Lower leg skin (tissue), 3 donors: ENCODE measurements around the gene MEGF8.

Experiments used
- POLR2A ChIP-seq, 2 donors: fragments of 450-650 bp; IDR thresholded peaks; one replicate each; pipeline ENCODE4 v1.6.1; 2016 to 2017; ENCODE audit warnings: antibody characterized with exemption in 2 of 2, mild to moderate bottlenecking in 1 of 2, moderate library complexity in 1 of 2
- TF ChIP-seq, protein P1 (sequence below), 3 donors: fragments of 450-650 bp; IDR thresholded peaks; one replicate each; pipeline ENCODE4 v1.5.1; 2016; ENCODE audit warnings: antibody characterized with exemption in 3 of 3, mild to moderate bottlenecking in 3 of 3, moderate library complexity in 2 of 3

DNA sequence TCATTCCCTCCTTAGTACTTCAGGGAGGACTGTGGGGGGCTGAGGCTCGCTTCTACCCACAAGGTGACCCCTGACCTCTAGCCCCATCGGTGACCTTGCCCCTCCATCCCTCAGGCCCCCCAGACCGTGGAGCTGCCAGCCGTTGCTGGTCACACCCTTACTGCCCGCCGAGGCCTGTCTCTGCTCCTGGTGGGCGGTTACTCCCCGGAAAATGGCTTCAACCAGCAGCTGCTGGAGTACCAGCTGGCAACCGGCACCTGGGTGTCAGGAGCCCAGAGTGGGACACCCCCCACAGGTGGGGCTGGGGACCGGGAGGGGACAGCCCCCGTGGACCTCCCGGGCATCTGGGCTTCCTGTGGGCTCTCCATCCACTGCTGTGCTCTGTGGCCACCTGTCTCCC, 31.9 kb downstream of the MEGF8 start:
- TF ChIP-seq, protein P1, sequence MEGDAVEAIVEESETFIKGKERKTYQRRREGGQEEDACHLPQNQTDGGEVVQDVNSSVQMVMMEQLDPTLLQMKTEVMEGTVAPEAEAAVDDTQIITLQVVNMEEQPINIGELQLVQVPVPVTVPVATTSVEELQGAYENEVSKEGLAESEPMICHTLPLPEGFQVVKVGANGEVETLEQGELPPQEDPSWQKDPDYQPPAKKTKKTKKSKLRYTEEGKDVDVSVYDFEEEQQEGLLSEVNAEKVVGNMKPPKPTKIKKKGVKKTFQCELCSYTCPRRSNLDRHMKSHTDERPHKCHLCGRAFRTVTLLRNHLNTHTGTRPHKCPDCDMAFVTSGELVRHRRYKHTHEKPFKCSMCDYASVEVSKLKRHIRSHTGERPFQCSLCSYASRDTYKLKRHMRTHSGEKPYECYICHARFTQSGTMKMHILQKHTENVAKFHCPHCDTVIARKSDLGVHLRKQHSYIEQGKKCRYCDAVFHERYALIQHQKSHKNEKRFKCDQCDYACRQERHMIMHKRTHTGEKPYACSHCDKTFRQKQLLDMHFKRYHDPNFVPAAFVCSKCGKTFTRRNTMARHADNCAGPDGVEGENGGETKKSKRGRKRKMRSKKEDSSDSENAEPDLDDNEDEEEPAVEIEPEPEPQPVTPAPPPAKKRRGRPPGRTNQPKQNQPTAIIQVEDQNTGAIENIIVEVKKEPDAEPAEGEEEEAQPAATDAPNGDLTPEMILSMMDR (IDR thresholded peaks at IDR 0.05): no peak
- TF ChIP-seq POLR2A (IDR thresholded peaks at IDR 0.05): no peak
